K562 (cell line): ENCODE measurements around the gene LGALS8. TPM values are rescaled to one million over a fixed set of nuclear protein-coding genes. Genes with fewer than 3 reads are reported as not detected.

Experiments
- DMBX1 ChIP-seq: fragments of 250-450 bp; sonication (Bioruptor Pico); IDR thresholded peaks from 2 replicates; pipeline ENCODE4 v1.8.0; 2022; ENCODE audit warnings: inconsistent platforms, mild to moderate bottlenecking, moderate library complexity, borderline replicate concordance
- IRF1 ChIP-seq: sonication (generic); formaldehyde crosslinking; IDR thresholded peaks from 2 replicates; pipeline ENCODE4 v1.8.0; 2022; ENCODE audit warnings: missing genetic modification reagents, mild to moderate bottlenecking, borderline replicate concordance
- KHSRP ChIP-seq: fragments of 450-650 bp; IDR thresholded peaks from 2 replicates; pipeline ENCODE4 v1.6.1; 2017
- MYC ChIP-seq, 2 experiments: fragments of 250-450 bp in 1 of 2; sonication (Bioruptor Pico) in 1 of 2; IDR thresholded peaks; 2 replicates each; pipeline versions ENCODE4 v1.5.1 to v1.6.1; 2012 to 2021; ENCODE audit warnings: low read depth in 2 of 2, borderline replicate concordance in 1 of 2, improper control_type of control experiment in 1 of 2, low read length in 1 of 2, mild to moderate bottlenecking in 1 of 2, moderate library complexity in 1 of 2
- SIN3A ChIP-seq, 2 experiments: fragments of 150-350 bp in 1 of 2; IDR thresholded peaks; 2 replicates each; pipeline ENCODE4 v1.6.1; 2011 to 2016; ENCODE audit warnings: borderline replicate concordance in 2 of 2, low read depth in 2 of 2, low read length in 2 of 2, mild to moderate bottlenecking in 2 of 2, moderate library complexity in 2 of 2; ENCODE audit not compliant: control insufficient read depth in 1 of 2
- SMARCC2 ChIP-seq: fragments of 450-650 bp; IDR thresholded peaks from 2 replicates; pipeline ENCODE4 v1.6.1; 2017; ENCODE audit warnings: antibody characterized with exemption, moderate library complexity, mild to moderate bottlenecking, low read depth
- SMC3 ChIP-seq: conservative IDR thresholded peaks from 2 replicates; pipeline ENCODE4 v1.6.1; 2011; ENCODE audit warnings: low read depth, low read length, improper control_type of control experiment; ENCODE audit not compliant: insufficient read depth
- SOX6 ChIP-seq: fragments of 450-650 bp; IDR thresholded peaks from 2 replicates; pipeline ENCODE4 v1.6.1; 2014; ENCODE audit warnings: mild to moderate bottlenecking
- THRAP3 ChIP-seq: fragments of 450-650 bp; IDR thresholded peaks from 2 replicates; pipeline ENCODE4 v1.6.1; 2016; ENCODE audit warnings: mild to moderate bottlenecking, inconsistent platforms, borderline replicate concordance
- WHSC1 ChIP-seq: IDR thresholded peaks from one replicate; pipeline ENCODE4 v1.6.1; 2012; ENCODE audit warnings: low read length, control low read depth, inconsistent platforms
- ZBED1 ChIP-seq: IDR thresholded peaks from 2 replicates; pipeline ENCODE4 v1.6.1; 2014
- ZBTB40 ChIP-seq, 2 experiments: fragments of 450-650 bp in 1 of 2; sonication (generic) in 1 of 2; formaldehyde crosslinking in 1 of 2; IDR thresholded peaks; 2 replicates each; pipeline versions ENCODE4 v1.7.1 to v1.9.0; 2016 to 2022; ENCODE audit warnings: inconsistent platforms in 1 of 2, mild to moderate bottlenecking in 1 of 2, missing genetic modification reagents in 1 of 2
- ZNF217 ChIP-seq: sonication (generic); formaldehyde crosslinking; IDR thresholded peaks from 2 replicates; pipeline ENCODE4 v1.8.0; 2022; ENCODE audit warnings: mild to moderate bottlenecking, missing genetic modification reagents
- ZNF280B ChIP-seq: fragments of 250-450 bp; sonication (Bioruptor Pico); IDR thresholded peaks from 2 replicates; pipeline ENCODE4 v1.5.1; 2021; ENCODE audit warnings: mild to moderate bottlenecking
- ZNF785 ChIP-seq: fragments of 250-450 bp; sonication (Bioruptor Pico); IDR thresholded peaks from 2 replicates; pipeline ENCODE4 v1.4.0; 2020; ENCODE audit warnings: mild to moderate bottlenecking
- polyA plus RNA-seq, 8 experiments: library from polyadenylated mRNA; depleted of rRNA in 4 of 8; stranded (reverse) in 5 of 8; unstranded in 3 of 8; fragments of >200 nt; fragmentation: Nextera tagmentation in 2 of 8; fragmentation: Illumina TruSeq in 1 of 8; extraction: Ambion mirVana in 2 of 8; extraction: Trizol in 1 of 8; gene quantifications; 2 replicates each; pipeline versions ENCODE4 v1.2.1 to v1.2.3, GENCODE V29; 2011 to 2014; ENCODE audit warnings: inconsistent platforms in 1 of 8, missing spikeins in 1 of 8
- total RNA-seq, 7 experiments: library from RNA; depleted of rRNA in 6 of 7; stranded (reverse); fragments of >200 nt in 6 of 7; fragmentation: Illumina TruSeq in 2 of 7; extraction: Trizol in 2 of 7; gene quantifications; 2 replicates each; pipeline versions ENCODE4 v1.2.1 to v1.2.3, GENCODE V29; 2011 to 2021; ENCODE audit warnings: low replicate concordance in 1 of 7

LGALS8 gene
- total and polyA plus RNA-seq, 9 of the 15 experiments (the other 6 are each of a cell fraction or from before 2014, with no cell fraction given): 57.4 to 87.7 (median 70.3) TPM

- TF ChIP-seq ZBTB40 (IDR thresholded peaks at IDR 0.05): peak; percentile 54
- no peak for TF ChIP-seq ZBTB40 (CRISPR knock-in tag; IDR thresholded peaks at IDR 0.05)
- 0 out of 2 replicates have a peak, but pooled peaks have one; percentile 49 for TF ChIP-seq SOX6
- no peak for TF ChIP-seq ZNF280B
- no peak for TF ChIP-seq ZNF785
- no peak for TF ChIP-seq THRAP3
- TF ChIP-seq ZNF217: no peak
- TF ChIP-seq ZBED1: no peak
- TF ChIP-seq WHSC1: no peak
- peak; percentile 70 for TF ChIP-seq MYC (IDR thresholded peaks at IDR 0.05; ENCODE audit: low read depth, low read length)
- no peak for TF ChIP-seq MYC (CRISPR knock-in tag; IDR thresholded peaks at IDR 0.05; ENCODE audit: borderline replicate concordance, low read depth)
- no peak for TF ChIP-seq KHSRP
- TF ChIP-seq SMARCC2: no peak
- TF ChIP-seq DMBX1: peak; percentile 42; the same call in 1 of the 2 replicates
- no peak for TF ChIP-seq SMC3
- peak; percentile 87; the same call in 1 of the 2 replicates for TF ChIP-seq IRF1 (CRISPR knock-in tag)
- TF ChIP-seq SIN3A (IDR thresholded peaks at IDR 0.05; ENCODE audit: borderline replicate concordance in 2 of 2, control insufficient read depth in 1 of 2, low read depth in 2 of 2, low read length in 2 of 2): peak; percentile 50 to 72; a peak in 2 of 4 replicates
These were observed 536 bp downstream of the LGALS8 start (continued) for GRCh38 chr1:236524142-236524894.
